Spinal cord (tissue), 10 donors: Measurements from ENCODE around the gene MOCS3. TPM values are rescaled to one million over a fixed set of nuclear protein-coding genes. Genes with fewer than 3 reads are reported as not detected.

Experiments used
- DNase-seq, 6 donors: peaks; one replicate each; pipeline versions ENCODE4 v3.0.0 to v3.0.0-alpha.2; 2013 to 2015; ENCODE audit warnings: low spot score in 6 of 6, low read depth in 4 of 6
- H3K27ac ChIP-seq: one replicate; pipeline ENCODE4 v1.5.1; 2013; ENCODE audit warnings: low read depth, low read length, control low read depth
- H3K27me3 ChIP-seq: one replicate; pipeline ENCODE4 v1.6.1; 2013; ENCODE audit warnings: low read length; ENCODE audit not compliant: control insufficient read depth, insufficient read depth
- H3K36me3 ChIP-seq: one replicate; pipeline ENCODE4 v1.6.1; 2013; ENCODE audit warnings: low read length; ENCODE audit not compliant: control insufficient read depth, insufficient read depth
- H3K4me1 ChIP-seq: one replicate; pipeline ENCODE4 v1.6.1; 2013; ENCODE audit warnings: low read length; ENCODE audit not compliant: control insufficient read depth, insufficient read depth
- H3K4me3 ChIP-seq: one replicate; pipeline ENCODE4 v1.5.1; 2013; ENCODE audit warnings: low read depth, low read length, control low read depth
- H3K9me3 ChIP-seq: one replicate; pipeline ENCODE4 v1.6.1; 2013; ENCODE audit warnings: low read length; ENCODE audit not compliant: control insufficient read depth, insufficient read depth
- WGBS: methylation state at CpG from one replicate; pipeline ENCODE4 v1.1.5; 2013; ENCODE audit warnings: missing lambda C conversion rate; ENCODE audit not compliant: insufficient coverage; 5-methylcytosine and 5-hydroxymethylcytosine counted together
- polyA plus RNA-seq, 2 donors: library from polyadenylated mRNA; unstranded; fragments of 120-200 nt; gene quantifications; one replicate each; pipeline ENCODE4 v1.2.1, GENCODE V29; 2013; ENCODE audit not compliant: insufficient read length in 2 of 2
- total RNA-seq, 2 donors: library from RNA; depleted of rRNA in 1 of 2; stranded (reverse); fragments of 120-200 nt in 1 of 2; fragments of >200 nt in 1 of 2; gene quantifications; one replicate each; pipeline versions ENCODE4 v1.2.3 to v1.2.4, GENCODE V29; 2013 to 2014
- donor health status: healthy.

The MOCS3 gene
- total and polyA plus RNA-seq, 4 donors, result 4.3 to 5.8 (median 5.3) TPM

- WGBS, result no CpG with 5 or more reads among the region's 3 CpGs
Measured at GRCh38 chr20:50918403-50918802, 40.2 kb upstream of the MOCS3 start.

GRCh38 chr20:50919567-50919966 is 39.1 kb upstream of the MOCS3 start:
- Histone ChIP-seq H3K27me3 (no peaks in the 10 kb centered on the region), H3K27ac (no peak overlapping the region), H3K4me3 (no peak overlapping the region), H3K36me3 (peaks cover 2% of the 10 kb centered on the region), H3K4me1 (peaks cover 2% of the 10 kb centered on the region), H3K9me3 (no peaks in the 10 kb centered on the region)
- peak in 1 of 6 donors; percentile 31 for DNase-seq
- 70% methylated on average over 5 of the region's 6 CpGs for WGBS

More at GRCh38 chr20:50918403-50918802, 40.2 kb upstream of the MOCS3 start:
- Histone ChIP-seq H3K4me3 (no peak overlapping the region), H3K36me3 (peaks cover 2% of the 10 kb centered on the region), H3K9me3 (no peaks in the 10 kb centered on the region), H3K27me3 (no peaks in the 10 kb centered on the region), H3K4me1 (peaks cover 2% of the 10 kb centered on the region), H3K27ac (no peak overlapping the region)
- DNase-seq, result no peak

GRCh38 chr20:50920997-50921396 is 37.6 kb upstream of the MOCS3 start:
- Histone ChIP-seq H3K36me3 (peaks cover 6% of the 10 kb centered on the region), H3K9me3 (no peaks in the 10 kb centered on the region), H3K27me3 (no peaks in the 10 kb centered on the region), H3K27ac (no peak overlapping the region), H3K4me1 (peaks cover 7% of the 10 kb centered on the region), H3K4me3 (no peak overlapping the region)
- no peak for DNase-seq

- Histone ChIP-seq H3K4me1 (peaks cover 7% of the 10 kb centered on the region), H3K27ac (no peak overlapping the region), H3K36me3 (peaks cover 6% of the 10 kb centered on the region), H3K9me3 (no peaks in the 10 kb centered on the region), H3K4me3 (no peak overlapping the region), H3K27me3 (no peaks in the 10 kb centered on the region)
- DNase-seq, result no peak
- 100% methylated on average over 2 of the region's 8 CpGs for WGBS
Measured at GRCh38 chr20:50921803-50922501, 36.7 kb upstream of the MOCS3 start.

- Histone ChIP-seq H3K27ac (no peak overlapping the region), H3K4me1 (peaks cover 7% of the 10 kb centered on the region), H3K9me3 (no peaks in the 10 kb centered on the region), H3K36me3 (peaks cover 6% of the 10 kb centered on the region), H3K27me3 (no peaks in the 10 kb centered on the region), H3K4me3 (no peak overlapping the region)
- WGBS, result 25% methylated on average over 1 of the region's 2 CpGs
- peak in 1 of 6 donors; percentile 11 for DNase-seq
Measured at GRCh38 chr20:50924261-50924920, 34.2 kb upstream of the MOCS3 start.

- DNase-seq, result no peak
- no peak overlapping the region for H3K27ac ChIP-seq
- no peaks in the 10 kb centered on the region for H3K27me3 ChIP-seq
- no peak overlapping the region for H3K4me3 ChIP-seq
- no CpG with 5 or more reads among the region's 1 CpG for WGBS
- peaks cover 6% of the 10 kb centered on the region for H3K36me3 ChIP-seq
- peaks cover 5% of the 10 kb centered on the region for H3K4me1 ChIP-seq
- no peaks in the 10 kb centered on the region for H3K9me3 ChIP-seq
Measured at GRCh38 chr20:50926530-50926929, 32.1 kb upstream of the MOCS3 start.

- no peak for DNase-seq
- H3K4me1 ChIP-seq, result peaks cover 9% of the 10 kb centered on the region
- H3K27me3 ChIP-seq, result no peaks in the 10 kb centered on the region
- peaks cover 3% of the 10 kb centered on the region for H3K36me3 ChIP-seq
- H3K27ac ChIP-seq, result no peak overlapping the region
- H3K4me3 ChIP-seq, result peak overlapping the region; percentile 16
- WGBS, result no CpG with 5 or more reads among the region's 5 CpGs
- no peaks in the 10 kb centered on the region for H3K9me3 ChIP-seq
Measured at GRCh38 chr20:50928469-50928868, 30.1 kb upstream of the MOCS3 start.

- no peaks in the 10 kb centered on the region for H3K9me3 ChIP-seq
- DNase-seq, result peak; percentile 61 to 98 (median 84)
- H3K27ac ChIP-seq, result peak overlapping the region; percentile 76
- H3K36me3 ChIP-seq, result peaks cover 7% of the 10 kb centered on the region
- peaks cover 9% of the 10 kb centered on the region for H3K4me1 ChIP-seq
- H3K27me3 ChIP-seq, result no peaks in the 10 kb centered on the region
- H3K4me3 ChIP-seq, result peak overlapping the region; percentile 74
- 16% methylated on average over 7 of the region's 13 CpGs for WGBS
Measured at GRCh38 chr20:50929299-50930138, 29.1 kb upstream of the MOCS3 start.

- DNase-seq, result peak in 3 of 6 donors; percentile 13 to 55 (median 31)
- H3K36me3 ChIP-seq, result peaks cover 7% of the 10 kb centered on the region
- H3K9me3 ChIP-seq, result no peaks in the 10 kb centered on the region
- under 1% methylated on average over 73 of the region's 79 CpGs for WGBS
- peaks cover 9% of the 10 kb centered on the region for H3K4me1 ChIP-seq
- H3K27ac ChIP-seq, result peak overlapping the region; percentile 76
- H3K27me3 ChIP-seq, result no peaks in the 10 kb centered on the region
- peak overlapping the region; percentile 74 for H3K4me3 ChIP-seq
Measured at GRCh38 chr20:50930139-50930975, 28.3 kb upstream of the MOCS3 start.
